HUES6 (cell line): ENCODE measurements around the gene ESR1.
"Not testable (repeated sequence)": the region's sequence is repeated elsewhere in the genome, so short reads cannot be mapped to it uniquely, and the experiment has no call there.

ENCODE experiments used
- H3K27ac ChIP-seq: 2 replicates; pipeline ENCODE4 v1.7.0; 2013; ENCODE audit warnings: low read depth, mild to moderate bottlenecking, low read length, inconsistent platforms
- H3K27me3 ChIP-seq: 2 replicates; pipeline ENCODE4 v1.6.1; 2013; ENCODE audit warnings: low read length; ENCODE audit not compliant: control insufficient read depth, insufficient read depth
- H3K36me3 ChIP-seq: 2 replicates; pipeline ENCODE4 v1.6.1; 2013; ENCODE audit warnings: low read length; ENCODE audit not compliant: control insufficient read depth, insufficient read depth
- H3K4me1 ChIP-seq: 2 replicates; pipeline ENCODE4 v1.6.1; 2013; ENCODE audit warnings: low read length; ENCODE audit not compliant: control insufficient read depth, insufficient read depth
- H3K4me3 ChIP-seq: 2 replicates; pipeline ENCODE4 v1.5.1; 2013; ENCODE audit warnings: low read depth, low read length
- H3K9ac ChIP-seq: one replicate; pipeline ENCODE4 v1.6.1; 2013; ENCODE audit warnings: mild to moderate bottlenecking, low read length
- H3K9me3 ChIP-seq: 2 replicates; pipeline ENCODE4 v1.6.1; 2013; ENCODE audit warnings: low read depth, low read length; ENCODE audit not compliant: control insufficient read depth, insufficient read depth

ESR1 gene

GRCh38 chr6:152136449-152136825 is 329.0 kb downstream of the ESR1 start:
- H3K27ac ChIP-seq, result no peak overlapping the region
- no peak overlapping the region for H3K9ac ChIP-seq
- H3K4me3 ChIP-seq, result no peak overlapping the region
- no peaks in the 10 kb centered on the region for H3K27me3 ChIP-seq
- no peaks in the 10 kb centered on the region for H3K4me1 ChIP-seq
- no peaks in the 10 kb centered on the region for H3K36me3 ChIP-seq
- no peaks in the 10 kb centered on the region for H3K9me3 ChIP-seq

DNA sequence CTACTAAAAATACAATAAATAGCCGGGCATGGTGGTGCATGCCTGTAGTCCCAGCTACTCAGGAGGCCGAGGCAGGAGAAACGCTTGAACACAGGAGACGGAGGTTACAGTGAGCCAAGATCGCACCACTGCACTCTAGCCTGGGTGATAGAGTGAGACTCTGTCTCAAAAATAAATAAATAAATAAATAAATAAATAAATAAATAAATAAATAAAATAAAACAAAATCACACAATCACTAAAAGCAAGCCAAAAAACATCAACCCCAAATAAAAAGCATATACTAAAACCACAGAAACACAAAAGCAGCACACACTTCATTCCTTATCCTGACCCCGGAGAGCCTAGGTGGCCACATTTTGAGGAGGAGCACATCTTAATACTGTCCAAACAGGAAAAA is 330.9 kb downstream of the ESR1 start:
- H3K4me3 ChIP-seq, H3K36me3 ChIP-seq, H3K27me3 ChIP-seq, H3K9ac ChIP-seq, H3K4me1 ChIP-seq, H3K9me3 ChIP-seq, H3K27ac ChIP-seq: not testable (repeated sequence)

GRCh38 chr6:152142105-152142504 is 334.6 kb downstream of the ESR1 start:
- Histone ChIP-seq H3K27ac (no peak overlapping the region), H3K9me3 (no peaks in the 10 kb centered on the region), H3K36me3 (no peaks in the 10 kb centered on the region), H3K27me3 (no peaks in the 10 kb centered on the region), H3K9ac (no peak overlapping the region), H3K4me1 (no peaks in the 10 kb centered on the region), H3K4me3 (no peak overlapping the region)

- H3K27ac ChIP-seq, result no peak overlapping the region
- H3K36me3 ChIP-seq, result no peaks in the 10 kb centered on the region
- H3K4me3 ChIP-seq, result no peak overlapping the region
- H3K9ac ChIP-seq, result no peak overlapping the region
- no peaks in the 10 kb centered on the region for H3K4me1 ChIP-seq
- no peaks in the 10 kb centered on the region for H3K9me3 ChIP-seq
- H3K27me3 ChIP-seq, result no peaks in the 10 kb centered on the region
These were observed 335.9 kb downstream of the ESR1 start for GRCh38 chr6:152143359-152143758.

DNA sequence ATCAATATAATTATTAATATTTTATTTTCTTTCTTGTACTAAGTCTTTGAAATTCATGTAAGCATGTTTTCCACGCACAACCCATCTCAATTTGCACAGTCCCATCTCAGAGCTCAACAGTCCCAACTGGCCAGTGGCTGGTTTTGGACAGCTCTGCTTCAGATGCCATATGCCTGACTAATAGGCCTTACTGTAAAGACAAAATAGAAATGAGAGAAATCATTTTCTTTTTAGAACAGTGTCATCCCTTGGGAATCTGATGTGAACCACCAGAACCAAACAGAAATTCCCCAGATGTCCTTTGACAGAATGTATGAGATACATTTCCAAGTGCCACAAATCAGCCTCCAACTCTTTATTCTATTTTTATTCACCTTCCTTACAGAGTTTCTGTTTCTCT is 338.9 kb downstream of the ESR1 start:
- Histone ChIP-seq H3K4me1 (no peaks in the 10 kb centered on the region), H3K27me3 (no peaks in the 10 kb centered on the region), H3K9me3 (no peaks in the 10 kb centered on the region), H3K4me3 (no peak overlapping the region), H3K36me3 (no peaks in the 10 kb centered on the region), H3K9ac (no peak overlapping the region), H3K27ac (no peak overlapping the region)

- H3K27ac ChIP-seq, result no peak overlapping the region
- H3K9ac ChIP-seq, result no peak overlapping the region
- no peaks in the 10 kb centered on the region for H3K9me3 ChIP-seq
- H3K36me3 ChIP-seq, result no peaks in the 10 kb centered on the region
- no peaks in the 10 kb centered on the region for H3K4me1 ChIP-seq
- no peaks in the 10 kb centered on the region for H3K27me3 ChIP-seq
- no peak overlapping the region for H3K4me3 ChIP-seq
These were observed 339.8 kb downstream of the ESR1 start for GRCh38 chr6:152147269-152147668.

DNA sequence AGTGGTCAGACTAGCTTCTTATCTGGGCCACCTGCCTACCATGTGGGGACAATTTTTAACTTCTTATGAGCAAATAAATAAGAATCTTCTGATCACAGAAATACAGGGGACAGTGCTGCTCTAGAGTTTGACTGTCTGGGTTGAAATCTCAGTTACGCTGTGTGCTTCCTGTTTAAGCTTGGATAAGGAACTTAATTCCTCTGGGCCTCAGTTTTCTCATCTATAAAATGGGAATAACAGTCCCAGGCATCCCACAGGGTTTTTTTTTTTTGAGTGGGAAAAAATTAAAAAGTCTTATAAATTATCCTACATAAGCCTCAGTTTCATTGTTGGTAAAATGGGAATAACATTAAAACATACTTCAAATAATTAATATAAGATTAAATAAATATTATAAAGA is 340.9 kb downstream of the ESR1 start:
- Histone ChIP-seq H3K9ac (no peak overlapping the region), H3K27me3 (no peaks in the 10 kb centered on the region), H3K4me1 (no peaks in the 10 kb centered on the region), H3K36me3 (no peaks in the 10 kb centered on the region), H3K9me3 (no peaks in the 10 kb centered on the region), H3K4me3 (no peak overlapping the region), H3K27ac (no peak overlapping the region)

DNA sequence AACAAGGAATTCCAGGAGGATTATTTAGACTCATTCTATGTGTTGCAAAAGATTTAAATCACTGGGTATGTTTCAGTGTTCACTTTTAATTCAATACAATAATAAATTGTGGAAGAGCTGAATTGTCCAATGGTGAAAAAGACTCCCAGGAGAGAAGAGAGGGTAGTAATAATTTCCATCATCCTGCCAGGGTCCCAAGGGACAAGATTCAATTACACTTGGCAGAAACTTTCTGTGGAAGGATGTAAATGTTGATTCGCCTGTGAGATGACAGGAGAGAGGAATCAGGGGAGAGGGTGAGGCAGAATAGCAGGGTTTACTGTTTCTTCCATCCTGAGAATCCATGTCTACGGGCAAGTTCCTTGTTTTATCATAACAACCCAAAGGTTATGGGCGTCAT is 342.7 kb downstream of the ESR1 start:
- Histone ChIP-seq H3K9me3 (no peaks in the 10 kb centered on the region), H3K27ac (no peak overlapping the region), H3K9ac (no peak overlapping the region), H3K36me3 (no peaks in the 10 kb centered on the region), H3K4me1 (no peaks in the 10 kb centered on the region), H3K27me3 (no peaks in the 10 kb centered on the region), H3K4me3 (no peak overlapping the region)

DNA sequence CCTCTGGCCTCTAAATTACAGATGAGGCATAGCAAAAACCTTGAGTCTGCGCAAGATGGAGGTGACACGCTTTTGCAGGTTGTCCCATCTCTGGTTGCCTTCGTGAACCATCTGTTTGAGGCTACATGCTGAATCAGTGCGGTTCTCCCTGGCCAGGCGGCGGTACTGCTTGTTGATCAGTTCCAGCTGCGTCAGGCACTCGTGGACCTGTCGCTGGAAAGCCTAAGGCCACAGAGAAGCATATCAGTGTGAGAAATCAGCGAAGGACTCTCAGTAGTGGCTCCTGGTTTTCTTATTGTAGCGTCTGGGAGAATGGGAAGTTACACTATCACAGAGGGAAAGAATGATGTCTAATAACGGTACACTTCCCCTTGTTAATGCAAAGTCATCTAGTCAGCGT is 344.4 kb downstream of the ESR1 start:
- Histone ChIP-seq H3K4me3 (no peak overlapping the region), H3K9ac (no peak overlapping the region), H3K36me3 (no peaks in the 10 kb centered on the region), H3K27ac (no peak overlapping the region), H3K4me1 (no peaks in the 10 kb centered on the region), H3K27me3 (no peaks in the 10 kb centered on the region), H3K9me3 (no peaks in the 10 kb centered on the region)

DNA sequence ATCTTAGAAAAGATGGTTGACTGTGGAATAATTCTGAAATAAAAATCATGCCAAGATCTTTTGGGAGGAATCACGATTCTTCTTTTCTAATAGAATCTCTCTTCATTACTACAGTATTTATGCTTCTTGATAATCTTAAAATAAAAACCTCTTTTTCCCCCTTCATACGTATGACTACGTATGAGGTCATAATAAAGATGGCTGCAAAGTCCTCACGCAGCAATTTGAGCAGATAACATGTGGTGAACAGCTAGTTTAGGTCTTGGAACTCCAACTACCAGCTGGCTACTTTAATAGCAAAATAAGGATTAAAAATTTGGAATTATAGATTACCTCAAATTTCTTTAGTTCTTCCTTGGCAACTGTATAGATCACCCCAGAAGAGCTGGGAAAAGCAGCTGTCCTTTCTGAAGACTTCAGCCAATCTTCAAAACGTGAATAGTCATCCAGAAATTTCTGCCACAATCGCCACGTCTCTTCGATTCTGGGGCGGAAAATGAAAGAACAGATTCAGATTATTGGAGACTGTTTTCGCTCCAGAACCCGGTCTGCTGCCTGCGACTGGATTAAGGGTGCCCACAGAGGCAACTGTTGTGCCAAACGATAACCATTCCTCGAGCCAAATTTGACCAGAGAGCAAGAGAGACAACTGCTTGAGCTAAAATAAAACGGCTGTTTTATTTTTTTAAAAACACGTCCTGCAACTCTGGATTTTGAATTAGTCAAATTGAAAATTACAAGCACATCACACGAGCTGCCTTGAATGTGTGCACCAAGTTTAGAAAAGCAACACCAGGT is 347.3 kb downstream of the ESR1 start:
- Histone ChIP-seq H3K9ac (no peak overlapping the region), H3K9me3 (no peaks in the 10 kb centered on the region), H3K4me3 (no peak overlapping the region), H3K27me3 (no peaks in the 10 kb centered on the region), H3K36me3 (no peaks in the 10 kb centered on the region), H3K4me1 (no peaks in the 10 kb centered on the region), H3K27ac (no peak overlapping the region)

- Histone ChIP-seq H3K27ac (no peak overlapping the region), H3K4me3 (no peak overlapping the region), H3K4me1 (no peaks in the 10 kb centered on the region), H3K9me3 (no peaks in the 10 kb centered on the region), H3K9ac (no peak overlapping the region), H3K27me3 (no peaks in the 10 kb centered on the region), H3K36me3 (no peaks in the 10 kb centered on the region)
These were observed 348.3 kb downstream of the ESR1 start for GRCh38 chr6:152155792-152156191.
